IMR-90 (cell line): ENCODE data around the gene SDHD.

Source experiments
- CEBPB ChIP-seq: IDR thresholded peaks from 2 replicates; pipeline ENCODE4 v1.6.1; 2012; ENCODE audit warnings: low read depth, low read length, improper control_type of control experiment
- CHD1 ChIP-seq: IDR thresholded peaks from 2 replicates; pipeline ENCODE4 v1.6.1; 2012; ENCODE audit warnings: low read depth, low read length, improper control_type of control experiment
- MAFK ChIP-seq: IDR thresholded peaks from 2 replicates; pipeline ENCODE4 v1.6.1; 2012; ENCODE audit warnings: low read depth, low read length, improper control_type of control experiment
- MAZ ChIP-seq: IDR thresholded peaks from 2 replicates; pipeline ENCODE4 v1.6.1; 2012; ENCODE audit warnings: low read depth, mild to moderate bottlenecking, low read length, improper control_type of control experiment, moderate library complexity, borderline replicate concordance
- MXI1 ChIP-seq: IDR thresholded peaks from 2 replicates; pipeline ENCODE4 v1.6.1; 2012; ENCODE audit warnings: low read depth, mild to moderate bottlenecking, low read length, moderate library complexity, borderline replicate concordance
- NFE2L2 ChIP-seq: fragments of 150-350 bp; IDR thresholded peaks from 2 replicates; pipeline ENCODE4 v1.6.1; 2016; ENCODE audit warnings: low read depth, mild to moderate bottlenecking, low read length
- POLR2A ChIP-seq: IDR thresholded peaks from 2 replicates; pipeline ENCODE4 v1.6.1; 2012; ENCODE audit warnings: mild to moderate bottlenecking, low read depth, low read length
- RAD21 ChIP-seq: IDR thresholded peaks from 2 replicates; pipeline ENCODE4 v1.6.1; 2012; ENCODE audit warnings: low read length, improper control_type of control experiment
- RFX5 ChIP-seq: IDR thresholded peaks from 2 replicates; pipeline ENCODE4 v1.8.0; 2012; ENCODE audit warnings: low read depth, mild to moderate bottlenecking, low read length, moderate library complexity
- SMC3 ChIP-seq: fragments of 150-350 bp; IDR thresholded peaks from 2 replicates; pipeline ENCODE4 v1.6.1; 2016; ENCODE audit warnings: low read depth, mild to moderate bottlenecking, antibody characterized with exemption, low read length, moderate library complexity
- USF2 ChIP-seq: fragments of 150-350 bp; IDR thresholded peaks from 2 replicates; pipeline ENCODE4 v1.6.1; 2017; ENCODE audit warnings: mild to moderate bottlenecking, antibody characterized with exemption, low read length, low read depth
- TF ChIP-seq, protein P1 (sequence below): conservative IDR thresholded peaks from 2 replicates; pipeline ENCODE4 v1.5.1; 2012; ENCODE audit warnings: mild to moderate bottlenecking, low read depth, low read length, improper control_type of control experiment
- TF ChIP-seq, protein P2 (sequence below): fragments of 150-350 bp; IDR thresholded peaks from 2 replicates; pipeline ENCODE4 v1.6.1; 2016; ENCODE audit warnings: low read depth, mild to moderate bottlenecking, low read length, moderate library complexity, borderline replicate concordance

GRCh38 chr11:112103446-112103845, 16.8 kb downstream of the SDHD start:
- TF ChIP-seq CEBPB: no peak
- no peak for TF ChIP-seq POLR2A
- TF ChIP-seq MXI1: no peak
- TF ChIP-seq, protein P1, sequence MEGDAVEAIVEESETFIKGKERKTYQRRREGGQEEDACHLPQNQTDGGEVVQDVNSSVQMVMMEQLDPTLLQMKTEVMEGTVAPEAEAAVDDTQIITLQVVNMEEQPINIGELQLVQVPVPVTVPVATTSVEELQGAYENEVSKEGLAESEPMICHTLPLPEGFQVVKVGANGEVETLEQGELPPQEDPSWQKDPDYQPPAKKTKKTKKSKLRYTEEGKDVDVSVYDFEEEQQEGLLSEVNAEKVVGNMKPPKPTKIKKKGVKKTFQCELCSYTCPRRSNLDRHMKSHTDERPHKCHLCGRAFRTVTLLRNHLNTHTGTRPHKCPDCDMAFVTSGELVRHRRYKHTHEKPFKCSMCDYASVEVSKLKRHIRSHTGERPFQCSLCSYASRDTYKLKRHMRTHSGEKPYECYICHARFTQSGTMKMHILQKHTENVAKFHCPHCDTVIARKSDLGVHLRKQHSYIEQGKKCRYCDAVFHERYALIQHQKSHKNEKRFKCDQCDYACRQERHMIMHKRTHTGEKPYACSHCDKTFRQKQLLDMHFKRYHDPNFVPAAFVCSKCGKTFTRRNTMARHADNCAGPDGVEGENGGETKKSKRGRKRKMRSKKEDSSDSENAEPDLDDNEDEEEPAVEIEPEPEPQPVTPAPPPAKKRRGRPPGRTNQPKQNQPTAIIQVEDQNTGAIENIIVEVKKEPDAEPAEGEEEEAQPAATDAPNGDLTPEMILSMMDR: no peak
- TF ChIP-seq, protein P2, sequence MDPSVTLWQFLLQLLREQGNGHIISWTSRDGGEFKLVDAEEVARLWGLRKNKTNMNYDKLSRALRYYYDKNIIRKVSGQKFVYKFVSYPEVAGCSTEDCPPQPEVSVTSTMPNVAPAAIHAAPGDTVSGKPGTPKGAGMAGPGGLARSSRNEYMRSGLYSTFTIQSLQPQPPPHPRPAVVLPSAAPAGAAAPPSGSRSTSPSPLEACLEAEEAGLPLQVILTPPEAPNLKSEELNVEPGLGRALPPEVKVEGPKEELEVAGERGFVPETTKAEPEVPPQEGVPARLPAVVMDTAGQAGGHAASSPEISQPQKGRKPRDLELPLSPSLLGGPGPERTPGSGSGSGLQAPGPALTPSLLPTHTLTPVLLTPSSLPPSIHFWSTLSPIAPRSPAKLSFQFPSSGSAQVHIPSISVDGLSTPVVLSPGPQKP: no peak
- no peak for TF ChIP-seq NFE2L2
- no peak for TF ChIP-seq CHD1
- TF ChIP-seq RAD21: no peak
- TF ChIP-seq SMC3: no peak
- no peak for TF ChIP-seq MAZ
- no peak for TF ChIP-seq USF2
- no peak for TF ChIP-seq MAFK
- no peak for TF ChIP-seq RFX5
